Activated CD8-positive, alpha-beta memory T cell treated with anti-CD3 and anti-CD28 coated beads, Interleukin-2, amount 50 U/mL, for 4 hours (primary cell): ENCODE measurements around the gene PNPLA8.
"Not testable (repeated sequence)": the region's sequence is repeated elsewhere in the genome, so short reads cannot be mapped to it uniquely, and the experiment has no call there.

Experiments used
- DNase-seq: peaks from one replicate; pipeline ENCODE4 v3.0.0-alpha.2; 2020

Gene PNPLA8

GRCh38 chr7:108529341-108529740 is 3.4 kb upstream of the PNPLA8 start:
- no peak for DNase-seq

- DNase-seq: no peak
Observed at GRCh38 chr7:108528183-108528712, 2.3 kb upstream of the PNPLA8 start.

GRCh38 chr7:108526768-108527017 is 758 bp upstream of the PNPLA8 start:
- DNase-seq: no peak

- no peak for DNase-seq
Observed at GRCh38 chr7:108525327-108525984, 479 bp downstream of the PNPLA8 start.

- DNase-seq: no peak
Observed at GRCh38 chr7:108522780-108523179, 3.2 kb downstream of the PNPLA8 start.

- no peak for DNase-seq
Observed at GRCh38 chr7:108517951-108518350, 8.0 kb downstream of the PNPLA8 start.

GRCh38 chr7:108515630-108516029 is 10.3 kb downstream of the PNPLA8 start:
- DNase-seq: no peak

- no peak for DNase-seq
Observed at GRCh38 chr7:108515013-108515412, 10.9 kb downstream of the PNPLA8 start.

- DNase-seq: no peak
Observed at GRCh38 chr7:108511939-108512338, 14.0 kb downstream of the PNPLA8 start.

GRCh38 chr7:108504576-108504975 is 21.4 kb downstream of the PNPLA8 start:
- DNase-seq: not testable (repeated sequence)

- DNase-seq: no peak
Observed at GRCh38 chr7:108503112-108504026, 22.6 kb downstream of the PNPLA8 start.

- DNase-seq: no peak
Observed at GRCh38 chr7:108499566-108499965, 26.4 kb downstream of the PNPLA8 start.

GRCh38 chr7:108498481-108498880 is 27.5 kb downstream of the PNPLA8 start:
- no peak for DNase-seq

GRCh38 chr7:108497082-108497725 is 28.7 kb downstream of the PNPLA8 start:
- peak; percentile 47 for DNase-seq

GRCh38 chr7:108492742-108493141 is 33.2 kb downstream of the PNPLA8 start:
- no peak for DNase-seq

GRCh38 chr7:108488768-108489538 is 37.0 kb downstream of the PNPLA8 start:
- no peak for DNase-seq

- DNase-seq: no peak
Observed at GRCh38 chr7:108487646-108488045, 38.3 kb downstream of the PNPLA8 start.

- DNase-seq: no peak
Observed at GRCh38 chr7:108486291-108486966, 39.5 kb downstream of the PNPLA8 start.

- no peak for DNase-seq
Observed at GRCh38 chr7:108484137-108484536, 41.8 kb downstream of the PNPLA8 start.

GRCh38 chr7:108480311-108480710 is 45.6 kb downstream of the PNPLA8 start:
- no peak for DNase-seq

GRCh38 chr7:108479751-108480150 is 46.2 kb downstream of the PNPLA8 start:
- no peak for DNase-seq

- DNase-seq: no peak
Observed at GRCh38 chr7:108479118-108479517, 46.8 kb downstream of the PNPLA8 start.
